HK-2 (cell line): ENCODE data around the gene MGAT5B.

Experiments used
- DNase-seq: peaks from one replicate; pipeline ENCODE4 v3.0.0-alpha.2; 2018; ENCODE audit not compliant: unreplicated experiment

The MGAT5B gene

GRCh38 chr17:76981545-76982295 lies 113.5 kb downstream of the MGAT5B start:
- no peak for DNase-seq

GRCh38 chr17:76982408-76983074 lies 114.3 kb downstream of the MGAT5B start:
- no peak for DNase-seq

- DNase-seq = no peak
These were observed 115.0 kb downstream of the MGAT5B start for GRCh38 chr17:76983075-76983775.

- no peak for DNase-seq
These were observed 118.2 kb downstream of the MGAT5B start for GRCh38 chr17:76986365-76986764.

GRCh38 chr17:76987486-76988093 lies 119.4 kb downstream of the MGAT5B start:
- DNase-seq = no peak

- no peak for DNase-seq
These were observed 120.6 kb downstream of the MGAT5B start for GRCh38 chr17:76988796-76989195.

GRCh38 chr17:76989519-76989918 lies 121.3 kb downstream of the MGAT5B start:
- no peak for DNase-seq

- DNase-seq = no peak
These were observed 124.7 kb downstream of the MGAT5B start for GRCh38 chr17:76992891-76993290.

GRCh38 chr17:76993651-76994050 lies 125.4 kb downstream of the MGAT5B start:
- no peak for DNase-seq

- no peak for DNase-seq
These were observed 126.0 kb downstream of the MGAT5B start for GRCh38 chr17:76994237-76994637.

GRCh38 chr17:76995387-76996105 lies 127.3 kb downstream of the MGAT5B start:
- no peak for DNase-seq

GRCh38 chr17:76996741-76997694 lies 128.8 kb downstream of the MGAT5B start:
- DNase-seq = no peak

- no peak for DNase-seq
These were observed 129.9 kb downstream of the MGAT5B start for GRCh38 chr17:76997981-76998531.

- no peak for DNase-seq
These were observed 130.6 kb downstream of the MGAT5B start for GRCh38 chr17:76998839-76999238.
